GM12878 (cell line): Measurements from ENCODE around the gene FAM120B. TPM values are rescaled to one million over a fixed set of nuclear protein-coding genes. Genes with fewer than 3 reads are reported as not detected.

Source experiments
- ATF7 ChIP-seq: fragments of 450-650 bp; IDR thresholded peaks from 2 replicates; pipeline ENCODE4 v1.6.1; 2016; ENCODE audit warnings: low read depth, mild to moderate bottlenecking
- BHLHE40 ChIP-seq, 2 experiments: fragments of 450-650 bp in 1 of 2; IDR thresholded peaks; 2 replicates each; pipeline ENCODE4 v1.6.1; 2011 to 2017; ENCODE audit warnings: low read depth in 2 of 2, borderline replicate concordance in 1 of 2, improper control_type of control experiment in 1 of 2, low read length in 1 of 2, mild to moderate bottlenecking in 1 of 2
- CHD2 ChIP-seq: IDR thresholded peaks from 2 replicates; pipeline ENCODE4 v1.6.1; 2011; ENCODE audit warnings: low read depth, low read length, improper control_type of control experiment, borderline replicate concordance
- EZH2 ChIP-seq: IDR thresholded peaks from 2 replicates; pipeline ENCODE4 v1.6.1; 2012; ENCODE audit warnings: low read depth, mild to moderate bottlenecking, control low read depth, inconsistent platforms, low read length, borderline replicate concordance; ENCODE audit not compliant: control insufficient read depth
- PAX5 ChIP-seq: IDR thresholded peaks from 2 replicates; pipeline ENCODE4 v1.6.1; 2011; ENCODE audit warnings: low read depth, low read length, borderline replicate concordance
- SMC3 ChIP-seq: IDR thresholded peaks from 2 replicates; pipeline ENCODE4 v1.6.1; 2011; ENCODE audit warnings: low read length, improper control_type of control experiment, borderline replicate concordance
- ZBTB40 ChIP-seq: fragments of 450-650 bp; IDR thresholded peaks from 2 replicates; pipeline ENCODE4 v1.6.1; 2016; ENCODE audit warnings: mild to moderate bottlenecking, moderate library complexity, borderline replicate concordance
- ZNF217 ChIP-seq: fragments of 450-650 bp; IDR thresholded peaks from 2 replicates; pipeline ENCODE4 v1.6.1; 2017; ENCODE audit warnings: antibody characterized with exemption, mild to moderate bottlenecking
- ZNF24 ChIP-seq: fragments of 450-650 bp; IDR thresholded peaks from 2 replicates; pipeline ENCODE4 v1.6.1; 2017; ENCODE audit warnings: antibody characterized with exemption, mild to moderate bottlenecking
- polyA plus RNA-seq, 11 experiments: library from polyadenylated mRNA; depleted of rRNA in 4 of 11; unstranded in 6 of 11; stranded (reverse) in 5 of 11; fragments of >200 nt; fragmentation: Nextera tagmentation in 4 of 11; fragmentation: Illumina TruSeq in 1 of 11; extraction: Ambion mirVana in 4 of 11; extraction: Trizol in 1 of 11; gene quantifications; 1 replicate in 1 of 11; 2 replicates in 10 of 11; pipeline versions ENCODE4 v1.2.1 to v1.2.3, GENCODE V29; 2011 to 2016; ENCODE audit warnings: inconsistent platforms in 2 of 11, missing spikeins in 2 of 11, low read depth in 1 of 11
- total RNA-seq, 4 experiments: library from RNA; depleted of rRNA in 3 of 4; stranded (reverse); fragments of >200 nt in 3 of 4; fragmentation: Illumina TruSeq in 1 of 4; extraction: Trizol in 1 of 4; gene quantifications; 2 replicates each; pipeline versions ENCODE4 v1.2.1 to v1.2.3, GENCODE V29; 2013 to 2021
- TF ChIP-seq, protein P1 (sequence below): fragments of 450-650 bp; IDR thresholded peaks from 2 replicates; pipeline ENCODE4 v1.6.1; 2017; ENCODE audit warnings: antibody characterized with exemption, mild to moderate bottlenecking, moderate library complexity
- TF ChIP-seq, protein P2 (sequence below): fragments of 150-350 bp; IDR thresholded peaks from 2 replicates; pipeline ENCODE4 v1.6.1; 2014; ENCODE audit warnings: mild to moderate bottlenecking, low read depth, low read length

FAM120B gene
- total and polyA plus RNA-seq, 10 of the 15 experiments (the other 5 are each of a cell fraction or from before 2014, with no cell fraction given), result 3.3 to 21.6 (median 15.3) TPM

DNA sequence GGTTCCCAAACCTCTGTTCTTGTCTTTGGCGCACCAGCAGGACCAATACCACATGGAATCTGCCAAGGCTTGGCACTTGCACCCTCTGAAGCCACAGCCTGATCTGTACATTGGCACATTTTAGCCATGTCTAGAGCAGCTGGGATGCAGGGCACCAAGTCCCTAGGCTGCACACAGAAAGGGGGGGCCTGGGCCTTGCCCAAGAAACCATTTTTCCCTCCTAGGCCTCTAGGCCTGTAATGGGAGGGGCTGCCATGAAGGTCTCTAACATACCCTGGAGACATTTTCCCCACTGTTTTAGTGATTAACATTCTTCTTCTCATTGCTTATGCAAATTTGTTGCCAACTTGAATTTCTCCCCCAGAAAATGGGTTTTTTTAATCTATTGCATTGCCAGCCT is 5.4 kb upstream of the FAM120B start (continued):
- TF ChIP-seq ZBTB40, result no peak
- no peak for TF ChIP-seq EZH2
- no peak for TF ChIP-seq ZNF24
- TF ChIP-seq BHLHE40 (IDR thresholded peaks at IDR 0.05; ENCODE audit: borderline replicate concordance in 1 of 2, low read depth in 2 of 2, low read length in 1 of 2), result no peak
- no peak for TF ChIP-seq SMC3
- TF ChIP-seq, protein P1, sequence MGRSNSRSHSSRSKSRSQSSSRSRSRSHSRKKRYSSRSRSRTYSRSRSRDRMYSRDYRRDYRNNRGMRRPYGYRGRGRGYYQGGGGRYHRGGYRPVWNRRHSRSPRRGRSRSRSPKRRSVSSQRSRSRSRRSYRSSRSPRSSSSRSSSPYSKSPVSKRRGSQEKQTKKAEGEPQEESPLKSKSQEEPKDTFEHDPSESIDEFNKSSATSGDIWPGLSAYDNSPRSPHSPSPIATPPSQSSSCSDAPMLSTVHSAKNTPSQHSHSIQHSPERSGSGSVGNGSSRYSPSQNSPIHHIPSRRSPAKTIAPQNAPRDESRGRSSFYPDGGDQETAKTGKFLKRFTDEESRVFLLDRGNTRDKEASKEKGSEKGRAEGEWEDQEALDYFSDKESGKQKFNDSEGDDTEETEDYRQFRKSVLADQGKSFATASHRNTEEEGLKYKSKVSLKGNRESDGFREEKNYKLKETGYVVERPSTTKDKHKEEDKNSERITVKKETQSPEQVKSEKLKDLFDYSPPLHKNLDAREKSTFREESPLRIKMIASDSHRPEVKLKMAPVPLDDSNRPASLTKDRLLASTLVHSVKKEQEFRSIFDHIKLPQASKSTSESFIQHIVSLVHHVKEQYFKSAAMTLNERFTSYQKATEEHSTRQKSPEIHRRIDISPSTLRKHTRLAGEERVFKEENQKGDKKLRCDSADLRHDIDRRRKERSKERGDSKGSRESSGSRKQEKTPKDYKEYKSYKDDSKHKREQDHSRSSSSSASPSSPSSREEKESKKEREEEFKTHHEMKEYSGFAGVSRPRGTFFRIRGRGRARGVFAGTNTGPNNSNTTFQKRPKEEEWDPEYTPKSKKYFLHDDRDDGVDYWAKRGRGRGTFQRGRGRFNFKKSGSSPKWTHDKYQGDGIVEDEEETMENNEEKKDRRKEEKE, result no peak
- TF ChIP-seq PAX5, result no peak
- TF ChIP-seq ATF7, result no peak
- TF ChIP-seq CHD2, result no peak
- TF ChIP-seq, protein P2, sequence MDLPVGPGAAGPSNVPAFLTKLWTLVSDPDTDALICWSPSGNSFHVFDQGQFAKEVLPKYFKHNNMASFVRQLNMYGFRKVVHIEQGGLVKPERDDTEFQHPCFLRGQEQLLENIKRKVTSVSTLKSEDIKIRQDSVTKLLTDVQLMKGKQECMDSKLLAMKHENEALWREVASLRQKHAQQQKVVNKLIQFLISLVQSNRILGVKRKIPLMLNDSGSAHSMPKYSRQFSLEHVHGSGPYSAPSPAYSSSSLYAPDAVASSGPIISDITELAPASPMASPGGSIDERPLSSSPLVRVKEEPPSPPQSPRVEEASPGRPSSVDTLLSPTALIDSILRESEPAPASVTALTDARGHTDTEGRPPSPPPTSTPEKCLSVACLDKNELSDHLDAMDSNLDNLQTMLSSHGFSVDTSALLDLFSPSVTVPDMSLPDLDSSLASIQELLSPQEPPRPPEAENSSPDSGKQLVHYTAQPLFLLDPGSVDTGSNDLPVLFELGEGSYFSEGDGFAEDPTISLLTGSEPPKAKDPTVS, result no peak
- no peak for TF ChIP-seq ZNF217
